ENCODE results near the gene CCNY. TPM values are rescaled to one million over a fixed set of nuclear protein-coding genes. Genes with fewer than 3 reads are reported as not detected.

Gene CCNY
- total and polyA plus RNA-seq, 4 donors: 57.7 to 112 (median 76.1) TPM

- peaks cover 14% of the 10 kb centered on the region for H3K4me1 ChIP-seq (ENCODE audit: control insufficient read depth, insufficient read depth, low read length)
- H3K9me3 ChIP-seq (ENCODE audit: control insufficient read depth, insufficient read depth, low read length): no peaks in the 10 kb centered on the region
- no peaks in the 10 kb centered on the region for H3K36me3 ChIP-seq (ENCODE audit: control insufficient read depth, insufficient read depth, low read length)
- peaks cover 10% of the 10 kb centered on the region for H3K27me3 ChIP-seq (ENCODE audit: control insufficient read depth, insufficient read depth, low read length)
- DNase-seq (ENCODE audit: low read depth in 4 of 6, low spot score in 6 of 6): no peak
- no peak overlapping the region for H3K4me3 ChIP-seq (ENCODE audit: low read depth, low read length)
- no peak overlapping the region for H3K27ac ChIP-seq (ENCODE audit: low read depth, low read length)
- WGBS (ENCODE audit: insufficient coverage): no CpG with 5 or more reads among the region's 6 CpGs
Measured at GRCh38 chr10:35606430-35606829, 270.1 kb downstream of the CCNY start.

DNA sequence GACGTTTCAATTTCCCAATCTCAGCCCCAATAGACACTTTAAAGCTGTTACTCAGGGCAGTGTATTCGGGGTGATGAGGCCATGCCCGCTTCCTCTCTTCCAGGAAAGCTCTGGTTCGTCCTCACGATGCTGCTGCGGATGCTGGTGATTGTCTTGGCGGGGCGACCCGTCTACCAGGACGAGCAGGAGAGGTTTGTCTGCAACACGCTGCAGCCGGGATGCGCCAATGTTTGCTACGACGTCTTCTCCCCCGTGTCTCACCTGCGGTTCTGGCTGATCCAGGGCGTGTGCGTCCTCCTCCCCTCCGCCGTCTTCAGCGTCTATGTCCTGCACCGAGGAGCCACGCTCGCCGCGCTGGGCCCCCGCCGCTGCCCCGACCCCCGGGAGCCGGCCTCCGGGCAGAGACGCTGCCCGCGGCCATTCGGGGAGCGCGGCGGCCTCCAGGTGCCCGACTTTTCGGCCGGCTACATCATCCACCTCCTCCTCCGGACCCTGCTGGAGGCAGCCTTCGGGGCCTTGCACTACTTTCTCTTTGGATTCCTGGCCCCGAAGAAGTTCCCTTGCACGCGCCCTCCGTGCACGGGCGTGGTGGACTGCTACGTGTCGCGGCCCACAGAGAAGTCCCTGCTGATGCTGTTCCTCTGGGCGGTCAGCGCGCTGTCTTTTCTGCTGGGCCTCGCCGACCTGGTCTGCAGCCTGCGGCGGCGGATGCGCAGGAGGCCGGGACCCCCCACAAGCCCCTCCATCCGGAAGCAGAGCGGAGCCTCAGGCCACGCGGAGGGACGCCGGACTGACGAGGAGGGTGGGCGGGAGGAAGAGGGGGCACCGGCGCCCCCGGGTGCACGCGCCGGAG lies 271.4 kb downstream of the CCNY start:
- WGBS (ENCODE audit: insufficient coverage): 10% methylated on average over 77 of the region's 78 CpGs
- peaks cover 14% of the 10 kb centered on the region for H3K4me1 ChIP-seq (ENCODE audit: control insufficient read depth, insufficient read depth, low read length)
- H3K27ac ChIP-seq (ENCODE audit: low read depth, low read length): no peak overlapping the region
- DNase-seq (ENCODE audit: low read depth in 4 of 6, low spot score in 6 of 6): peak in 2 of 6 donors; percentile 39 to 41
- H3K9me3 ChIP-seq (ENCODE audit: control insufficient read depth, insufficient read depth, low read length): no peaks in the 10 kb centered on the region
- no peaks in the 10 kb centered on the region for H3K36me3 ChIP-seq (ENCODE audit: control insufficient read depth, insufficient read depth, low read length)
- H3K27me3 ChIP-seq (ENCODE audit: control insufficient read depth, insufficient read depth, low read length): peaks cover 10% of the 10 kb centered on the region
- peak overlapping the region; percentile 44 for H3K4me3 ChIP-seq (ENCODE audit: low read depth, low read length)

DNA sequence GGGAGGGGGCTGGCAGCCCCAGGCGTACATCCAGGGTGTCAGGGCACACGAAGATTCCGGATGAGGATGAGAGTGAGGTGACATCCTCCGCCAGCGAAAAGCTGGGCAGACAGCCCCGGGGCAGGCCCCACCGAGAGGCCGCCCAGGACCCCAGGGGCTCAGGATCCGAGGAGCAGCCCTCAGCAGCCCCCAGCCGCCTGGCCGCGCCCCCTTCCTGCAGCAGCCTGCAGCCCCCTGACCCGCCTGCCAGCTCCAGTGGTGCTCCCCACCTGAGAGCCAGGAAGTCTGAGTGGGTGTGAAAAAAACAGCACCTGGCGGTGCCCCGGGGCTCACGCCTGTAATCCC lies 272.0 kb downstream of the CCNY start:
- 74% methylated on average over 14 of the region's 16 CpGs for WGBS (ENCODE audit: insufficient coverage)
- H3K9me3 ChIP-seq (ENCODE audit: control insufficient read depth, insufficient read depth, low read length): no peaks in the 10 kb centered on the region
- peaks cover 14% of the 10 kb centered on the region for H3K4me1 ChIP-seq (ENCODE audit: control insufficient read depth, insufficient read depth, low read length)
- H3K4me3 ChIP-seq (ENCODE audit: low read depth, low read length): no peak overlapping the region
- H3K27me3 ChIP-seq (ENCODE audit: control insufficient read depth, insufficient read depth, low read length): peaks cover 10% of the 10 kb centered on the region
- DNase-seq (ENCODE audit: low read depth in 4 of 6, low spot score in 6 of 6): no peak
- no peak overlapping the region for H3K27ac ChIP-seq (ENCODE audit: low read depth, low read length)
- no peaks in the 10 kb centered on the region for H3K36me3 ChIP-seq (ENCODE audit: control insufficient read depth, insufficient read depth, low read length)

- DNase-seq (ENCODE audit: low read depth in 4 of 6, low spot score in 6 of 6): no peak
- H3K27ac ChIP-seq (ENCODE audit: low read depth, low read length): no peak overlapping the region
- no peaks in the 10 kb centered on the region for H3K36me3 ChIP-seq (ENCODE audit: control insufficient read depth, insufficient read depth, low read length)
- 72% methylated on average over 5 of the region's 6 CpGs for WGBS (ENCODE audit: insufficient coverage)
- H3K27me3 ChIP-seq (ENCODE audit: control insufficient read depth, insufficient read depth, low read length): peaks cover 12% of the 10 kb centered on the region
- H3K4me3 ChIP-seq (ENCODE audit: low read depth, low read length): no peak overlapping the region
- no peaks in the 10 kb centered on the region for H3K9me3 ChIP-seq (ENCODE audit: control insufficient read depth, insufficient read depth, low read length)
- peaks cover 14% of the 10 kb centered on the region for H3K4me1 ChIP-seq (ENCODE audit: control insufficient read depth, insufficient read depth, low read length)
Measured at GRCh38 chr10:35611750-35612149, 275.4 kb downstream of the CCNY start.

DNA sequence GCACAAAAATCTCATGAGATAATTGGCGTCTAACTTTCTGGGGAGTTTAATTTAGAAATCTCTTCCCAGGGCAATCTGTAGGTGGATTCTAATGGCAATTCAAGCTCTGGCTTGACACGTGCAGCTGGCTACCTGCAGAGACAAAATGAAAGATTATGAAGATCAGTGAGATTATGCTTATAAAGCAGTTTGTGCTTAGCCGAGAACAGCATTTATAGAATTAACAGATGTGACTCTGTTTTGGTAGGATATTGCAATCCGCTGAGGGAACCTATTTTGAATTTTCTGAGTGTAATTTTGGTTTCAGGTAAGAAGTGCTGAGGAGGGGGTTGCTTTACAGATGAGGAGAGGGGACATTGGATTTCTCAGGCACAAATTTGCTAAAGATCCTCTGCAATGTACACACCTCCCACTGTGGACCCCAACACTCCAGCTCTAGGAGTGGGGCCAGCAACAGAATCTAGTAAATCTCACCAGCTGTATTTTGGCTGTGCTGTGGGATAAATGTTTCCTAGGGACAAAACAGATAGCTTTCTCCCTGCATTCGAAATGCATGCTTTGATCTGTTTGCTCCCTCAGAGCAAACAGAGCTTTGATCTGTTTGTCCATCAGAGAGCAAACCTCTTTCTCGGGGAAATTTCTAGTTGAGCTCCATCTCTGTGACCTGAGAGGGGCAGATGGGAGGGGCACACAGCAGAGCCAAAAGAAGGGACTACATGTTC lies 276.2 kb downstream of the CCNY start:
- Histone ChIP-seq H3K27me3 (ENCODE audit: control insufficient read depth, insufficient read depth, low read length) (peaks cover 8% of the 10 kb centered on the region), H3K4me1 (ENCODE audit: control insufficient read depth, insufficient read depth, low read length) (peaks cover 10% of the 10 kb centered on the region), H3K27ac (ENCODE audit: low read depth, low read length) (no peak overlapping the region), H3K9me3 (ENCODE audit: control insufficient read depth, insufficient read depth, low read length) (no peaks in the 10 kb centered on the region), H3K4me3 (ENCODE audit: low read depth, low read length) (no peak overlapping the region), H3K36me3 (ENCODE audit: control insufficient read depth, insufficient read depth, low read length) (no peaks in the 10 kb centered on the region)
- 48% methylated on average over 6 of the region's 6 CpGs for WGBS (ENCODE audit: insufficient coverage)
- DNase-seq (ENCODE audit: low read depth in 4 of 6, low spot score in 6 of 6): peak in 1 of 6 donors; percentile 35

GRCh38 chr10:35613107-35613440 lies 276.8 kb downstream of the CCNY start:
- Histone ChIP-seq H3K4me3 (ENCODE audit: low read depth, low read length) (no peak overlapping the region), H3K9me3 (ENCODE audit: control insufficient read depth, insufficient read depth, low read length) (no peaks in the 10 kb centered on the region), H3K4me1 (ENCODE audit: control insufficient read depth, insufficient read depth, low read length) (peaks cover 4% of the 10 kb centered on the region), H3K36me3 (ENCODE audit: control insufficient read depth, insufficient read depth, low read length) (no peaks in the 10 kb centered on the region), H3K27me3 (ENCODE audit: control insufficient read depth, insufficient read depth, low read length) (peaks cover 4% of the 10 kb centered on the region), H3K27ac (ENCODE audit: low read depth, low read length) (no peak overlapping the region)
- no peak for DNase-seq (ENCODE audit: low read depth in 4 of 6, low spot score in 6 of 6)
- no CpG with 5 or more reads among the region's 2 CpGs for whole genome bisulfite sequencing (ENCODE audit: insufficient coverage)

GRCh38 chr10:35613597-35614226 lies 277.4 kb downstream of the CCNY start:
- Histone ChIP-seq H3K27me3 (ENCODE audit: control insufficient read depth, insufficient read depth, low read length) (peaks cover 2% of the 10 kb centered on the region), H3K27ac (ENCODE audit: low read depth, low read length) (no peak overlapping the region), H3K36me3 (ENCODE audit: control insufficient read depth, insufficient read depth, low read length) (no peaks in the 10 kb centered on the region), H3K4me3 (ENCODE audit: low read depth, low read length) (no peak overlapping the region), H3K4me1 (ENCODE audit: control insufficient read depth, insufficient read depth, low read length) (no peaks in the 10 kb centered on the region), H3K9me3 (ENCODE audit: control insufficient read depth, insufficient read depth, low read length) (no peaks in the 10 kb centered on the region)
- DNase-seq (ENCODE audit: low read depth in 4 of 6, low spot score in 6 of 6): peak in 2 of 6 donors; percentile 29 to 42
- WGBS (ENCODE audit: insufficient coverage): 81% methylated on average over 3 of the region's 8 CpGs

GRCh38 chr10:35614312-35614711 lies 278.0 kb downstream of the CCNY start:
- DNase-seq (ENCODE audit: low read depth in 4 of 6, low spot score in 6 of 6): no peak
- Histone ChIP-seq H3K4me1 (ENCODE audit: control insufficient read depth, insufficient read depth, low read length) (no peaks in the 10 kb centered on the region), H3K27ac (ENCODE audit: low read depth, low read length) (no peak overlapping the region), H3K4me3 (ENCODE audit: low read depth, low read length) (no peak overlapping the region), H3K27me3 (ENCODE audit: control insufficient read depth, insufficient read depth, low read length) (peaks cover 2% of the 10 kb centered on the region), H3K9me3 (ENCODE audit: control insufficient read depth, insufficient read depth, low read length) (no peaks in the 10 kb centered on the region), H3K36me3 (ENCODE audit: control insufficient read depth, insufficient read depth, low read length) (no peaks in the 10 kb centered on the region)
- WGBS (ENCODE audit: insufficient coverage): 90% methylated on average over 2 of the region's 5 CpGs

Measured in spinal cord (tissue), 10 donors.